PFSK-1 (cell line): Measurements from ENCODE around the gene DYNLL1.

Experiments
- FOXP2 ChIP-seq: optimal IDR thresholded peaks from 2 replicates; pipeline ENCODE3; 2011; ENCODE audit warnings: borderline replicate concordance, control low read depth, inconsistent platforms; ENCODE audit not compliant: insufficient read depth; ENCODE audit errors: extremely low read length, extremely low read depth
- POLR2AphosphoS5 ChIP-seq: IDR thresholded peaks from 2 replicates; pipeline ENCODE4 v1.6.1; 2012; ENCODE audit warnings: low read depth, mild to moderate bottlenecking, control low read depth, low read length, moderate library complexity
- SIN3A ChIP-seq: IDR thresholded peaks from 2 replicates; pipeline ENCODE4 v1.6.1; 2012; ENCODE audit warnings: mild to moderate bottlenecking, low read length, moderate library complexity, borderline replicate concordance; ENCODE audit not compliant: insufficient read depth
- TAF1 ChIP-seq: IDR thresholded peaks from 2 replicates; pipeline ENCODE4 v1.6.1; 2012; ENCODE audit warnings: low read length, control low read depth, borderline replicate concordance; ENCODE audit not compliant: insufficient read depth
- TF ChIP-seq, protein P1 (sequence below), 2 experiments: IDR thresholded peaks; 2 replicates each; pipeline versions ENCODE4 v1.6.1 to v1.8.0; 2011 to 2012; ENCODE audit warnings: low read depth in 2 of 2, low read length in 2 of 2, control low read depth in 1 of 2, inconsistent platforms in 1 of 2, mild to moderate bottlenecking in 1 of 2, moderate library complexity in 1 of 2; ENCODE audit not compliant: insufficient read depth in 1 of 2

Gene DYNLL1

GRCh38 chr12:120490833-120491512 is 4.9 kb upstream of the DYNLL1 start:
- TF ChIP-seq SIN3A = no peak
- TF ChIP-seq TAF1 = no peak
- TF ChIP-seq FOXP2 = no peak

DNA sequence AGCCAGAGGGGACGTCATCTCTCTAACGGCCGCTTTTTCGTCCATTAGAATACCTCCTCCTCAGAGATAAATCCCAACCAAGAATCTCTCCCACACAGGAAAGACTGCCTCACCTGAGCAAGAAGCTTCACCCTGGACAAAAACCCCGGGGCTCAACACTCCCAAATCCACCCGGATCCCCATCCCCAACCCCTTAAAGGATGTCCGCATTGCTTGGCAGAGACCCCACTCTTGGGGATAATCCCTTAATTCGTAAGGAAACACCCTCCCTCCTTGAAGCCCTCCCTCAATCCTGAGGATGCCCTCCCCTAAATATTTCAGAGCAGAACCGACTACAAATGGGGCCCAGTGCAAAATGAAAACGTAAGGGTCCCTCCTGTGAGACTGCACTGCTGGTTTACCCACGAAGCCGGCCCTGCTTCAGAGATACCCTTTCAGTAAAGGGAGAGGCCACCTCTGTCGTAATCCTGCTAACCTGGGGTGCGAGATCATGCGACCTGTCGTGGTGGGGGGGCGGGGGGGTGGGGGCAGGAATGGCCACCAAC is 655 bp upstream of the DYNLL1 start:
- TF ChIP-seq, protein P1, sequence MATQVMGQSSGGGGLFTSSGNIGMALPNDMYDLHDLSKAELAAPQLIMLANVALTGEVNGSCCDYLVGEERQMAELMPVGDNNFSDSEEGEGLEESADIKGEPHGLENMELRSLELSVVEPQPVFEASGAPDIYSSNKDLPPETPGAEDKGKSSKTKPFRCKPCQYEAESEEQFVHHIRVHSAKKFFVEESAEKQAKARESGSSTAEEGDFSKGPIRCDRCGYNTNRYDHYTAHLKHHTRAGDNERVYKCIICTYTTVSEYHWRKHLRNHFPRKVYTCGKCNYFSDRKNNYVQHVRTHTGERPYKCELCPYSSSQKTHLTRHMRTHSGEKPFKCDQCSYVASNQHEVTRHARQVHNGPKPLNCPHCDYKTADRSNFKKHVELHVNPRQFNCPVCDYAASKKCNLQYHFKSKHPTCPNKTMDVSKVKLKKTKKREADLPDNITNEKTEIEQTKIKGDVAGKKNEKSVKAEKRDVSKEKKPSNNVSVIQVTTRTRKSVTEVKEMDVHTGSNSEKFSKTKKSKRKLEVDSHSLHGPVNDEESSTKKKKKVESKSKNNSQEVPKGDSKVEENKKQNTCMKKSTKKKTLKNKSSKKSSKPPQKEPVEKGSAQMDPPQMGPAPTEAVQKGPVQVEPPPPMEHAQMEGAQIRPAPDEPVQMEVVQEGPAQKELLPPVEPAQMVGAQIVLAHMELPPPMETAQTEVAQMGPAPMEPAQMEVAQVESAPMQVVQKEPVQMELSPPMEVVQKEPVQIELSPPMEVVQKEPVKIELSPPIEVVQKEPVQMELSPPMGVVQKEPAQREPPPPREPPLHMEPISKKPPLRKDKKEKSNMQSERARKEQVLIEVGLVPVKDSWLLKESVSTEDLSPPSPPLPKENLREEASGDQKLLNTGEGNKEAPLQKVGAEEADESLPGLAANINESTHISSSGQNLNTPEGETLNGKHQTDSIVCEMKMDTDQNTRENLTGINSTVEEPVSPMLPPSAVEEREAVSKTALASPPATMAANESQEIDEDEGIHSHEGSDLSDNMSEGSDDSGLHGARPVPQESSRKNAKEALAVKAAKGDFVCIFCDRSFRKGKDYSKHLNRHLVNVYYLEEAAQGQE (IDR thresholded peaks at IDR 0.05; ENCODE audit: insufficient read depth in 1 of 2, low read depth in 2 of 2, low read length in 2 of 2) = no peak
- TF ChIP-seq FOXP2 (no peak), TAF1 (no peak), SIN3A (no peak), POLR2AphosphoS5 (no peak)

- TF ChIP-seq, protein P1 (IDR thresholded peaks at IDR 0.05; ENCODE audit: insufficient read depth in 1 of 2, low read depth in 2 of 2, low read length in 2 of 2) = no peak
- TF ChIP-seq SIN3A = no peak
- TF ChIP-seq POLR2AphosphoS5 = no peak
- TF ChIP-seq TAF1 = no peak
- no peak for TF ChIP-seq FOXP2
Observed at GRCh38 chr12:120496413-120497340, 764 bp downstream of the DYNLL1 start.

DNA sequence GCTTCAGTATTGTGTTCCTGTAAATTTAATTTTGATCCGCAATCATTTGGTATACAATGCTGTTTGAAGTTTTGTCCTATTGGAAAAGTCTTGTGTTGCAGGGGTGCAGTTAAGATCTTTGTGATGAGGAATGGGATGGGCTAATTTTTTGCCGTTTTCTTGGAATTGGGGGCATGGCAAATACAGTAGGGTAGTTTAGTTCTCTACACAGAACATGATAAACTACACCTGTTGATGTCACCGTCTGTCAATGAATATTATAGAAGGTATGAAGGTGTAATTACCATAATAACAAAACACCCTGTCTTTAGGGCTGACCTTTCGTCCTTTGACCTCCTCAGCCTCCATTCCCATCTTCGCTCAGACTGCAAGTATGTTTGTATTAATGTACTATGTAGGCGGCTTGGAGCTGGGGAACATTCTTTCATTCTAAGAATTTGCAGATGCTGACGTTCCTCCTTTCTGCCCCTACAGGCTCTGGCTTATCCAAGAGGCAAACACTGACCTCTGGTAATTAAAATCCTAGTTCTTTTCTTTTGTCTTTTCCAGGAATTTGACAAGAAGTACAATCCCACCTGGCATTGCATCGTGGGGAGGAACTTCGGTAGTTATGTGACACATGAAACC is 1.7 kb downstream of the DYNLL1 start:
- TF ChIP-seq, protein P1 (IDR thresholded peaks at IDR 0.05; ENCODE audit: insufficient read depth in 1 of 2, low read depth in 2 of 2, low read length in 2 of 2) = no peak
- TF ChIP-seq TAF1 (no peak), FOXP2 (no peak), SIN3A (no peak), POLR2AphosphoS5 (no peak)

DNA sequence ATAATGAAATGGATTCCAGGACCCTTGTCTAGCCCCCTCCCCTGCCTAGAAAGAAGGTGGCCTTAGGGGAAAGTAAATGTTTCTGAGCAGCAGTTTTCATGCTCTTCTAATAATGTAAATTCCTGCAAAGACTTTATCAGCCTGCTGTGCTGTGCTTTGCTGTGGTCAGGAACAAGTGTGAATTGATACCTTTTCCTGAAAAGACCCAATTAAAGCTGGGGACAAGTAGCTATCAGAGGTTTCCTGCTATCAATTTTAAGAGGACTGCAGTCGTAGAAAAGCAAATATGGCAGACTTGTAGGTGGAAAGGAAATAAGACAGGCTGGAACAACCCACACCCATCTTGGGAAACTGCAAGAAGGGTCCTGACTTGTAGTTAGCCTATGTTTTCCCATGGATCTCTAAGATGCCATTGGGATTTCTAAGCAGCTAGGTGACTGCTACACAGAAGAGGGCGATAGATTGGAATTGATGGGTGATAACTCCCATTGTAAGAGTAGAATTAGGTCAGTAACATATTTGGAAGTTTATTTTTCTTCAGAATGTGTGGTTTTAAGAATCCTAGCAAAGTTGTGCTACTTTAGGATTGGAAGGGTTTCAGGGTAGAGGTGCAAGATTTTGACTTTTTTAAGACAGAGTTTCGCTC is 3.1 kb downstream of the DYNLL1 start:
- no peak for TF ChIP-seq FOXP2
- TF ChIP-seq SIN3A = no peak
- TF ChIP-seq TAF1 = no peak
- no peak; the same call in 1 of the 2 replicates for TF ChIP-seq POLR2AphosphoS5
- TF ChIP-seq, protein P1 (IDR thresholded peaks at IDR 0.05; ENCODE audit: insufficient read depth in 1 of 2, low read depth in 2 of 2, low read length in 2 of 2) = no peak
